ENCODE results near the gene SKIC8.

Gene SKIC8

GRCh38 chr15:78292219-78292618 lies 7.2 kb downstream of the SKIC8 start:
- DNase-seq (ENCODE audit: extremely low read depth in 1 of 2, low read depth in 1 of 2), result no peak

- no peak for DNase-seq (ENCODE audit: extremely low read depth in 1 of 2, low read depth in 1 of 2)
Observed at GRCh38 chr15:78291698-78292097, 7.7 kb downstream of the SKIC8 start.

GRCh38 chr15:78291052-78291451 lies 8.4 kb downstream of the SKIC8 start:
- DNase-seq (ENCODE audit: extremely low read depth in 1 of 2, low read depth in 1 of 2), result no peak

- no peak for DNase-seq (ENCODE audit: extremely low read depth in 1 of 2, low read depth in 1 of 2)
Observed at GRCh38 chr15:78290222-78290621, 9.2 kb downstream of the SKIC8 start.

- no peak for DNase-seq (ENCODE audit: extremely low read depth in 1 of 2, low read depth in 1 of 2)
Observed at GRCh38 chr15:78284758-78285157, 14.7 kb downstream of the SKIC8 start.

- no peak for DNase-seq (ENCODE audit: extremely low read depth in 1 of 2, low read depth in 1 of 2)
Observed at GRCh38 chr15:78282324-78282723, 17.1 kb downstream of the SKIC8 start.

- no peak for DNase-seq (ENCODE audit: extremely low read depth in 1 of 2, low read depth in 1 of 2)
Observed at GRCh38 chr15:78280319-78281072, 18.9 kb downstream of the SKIC8 start.

GRCh38 chr15:78276064-78276943 lies 23.1 kb downstream of the SKIC8 start:
- DNase-seq (ENCODE audit: extremely low read depth in 1 of 2, low read depth in 1 of 2), result no peak

GRCh38 chr15:78274994-78275393 lies 24.4 kb downstream of the SKIC8 start:
- no peak for DNase-seq (ENCODE audit: extremely low read depth in 1 of 2, low read depth in 1 of 2)

GRCh38 chr15:78272776-78273175 lies 26.6 kb downstream of the SKIC8 start:
- no peak for DNase-seq (ENCODE audit: extremely low read depth in 1 of 2, low read depth in 1 of 2)

- no peak for DNase-seq (ENCODE audit: extremely low read depth in 1 of 2, low read depth in 1 of 2)
Observed at GRCh38 chr15:78272316-78272715, 27.1 kb downstream of the SKIC8 start.

- no peak for DNase-seq (ENCODE audit: extremely low read depth in 1 of 2, low read depth in 1 of 2)
Observed at GRCh38 chr15:78266806-78267205, 32.6 kb downstream of the SKIC8 start.

- DNase-seq (ENCODE audit: extremely low read depth in 1 of 2, low read depth in 1 of 2), result no peak
Observed at GRCh38 chr15:78266229-78266628, 33.2 kb downstream of the SKIC8 start.

- no peak for DNase-seq (ENCODE audit: extremely low read depth in 1 of 2, low read depth in 1 of 2)
Observed at GRCh38 chr15:78265752-78266224, 33.6 kb downstream of the SKIC8 start.

GRCh38 chr15:78265137-78265460 lies 34.3 kb downstream of the SKIC8 start:
- no peak for DNase-seq (ENCODE audit: extremely low read depth in 1 of 2, low read depth in 1 of 2)

GRCh38 chr15:78264304-78265136 lies 34.9 kb downstream of the SKIC8 start, which contains the start of gene DNAJA4:
DNAJA4 (plus strand) TSS chr15:78264562; CDS start chr15:78264764, 202 bp downstream.
- peak; percentile 22 to 33 for DNase-seq (ENCODE audit: extremely low read depth in 1 of 2, low read depth in 1 of 2)

- no peak for DNase-seq (ENCODE audit: extremely low read depth in 1 of 2, low read depth in 1 of 2)
Observed at GRCh38 chr15:78263907-78264303, 35.5 kb downstream of the SKIC8 start.

- no peak for DNase-seq (ENCODE audit: extremely low read depth in 1 of 2, low read depth in 1 of 2)
Observed at GRCh38 chr15:78263351-78263781, 36.0 kb downstream of the SKIC8 start.

- DNase-seq (ENCODE audit: extremely low read depth in 1 of 2, low read depth in 1 of 2), result no peak
Observed at GRCh38 chr15:78261062-78261461, 38.3 kb downstream of the SKIC8 start.

GRCh38 chr15:78260489-78260888 lies 38.9 kb downstream of the SKIC8 start:
- DNase-seq (ENCODE audit: extremely low read depth in 1 of 2, low read depth in 1 of 2), result no peak

- no peak for DNase-seq (ENCODE audit: extremely low read depth in 1 of 2, low read depth in 1 of 2)
Observed at GRCh38 chr15:78259232-78259631, 40.2 kb downstream of the SKIC8 start.

Measured in stimulated activated CD8-positive, alpha-beta memory T cell treated with anti-CD3 and anti-CD28 coated beads, Interleukin-7, amount 100 ng/mL, for 48 hours (primary cell).